ENCODE results near the gene SLC35F6. TPM values are rescaled to one million over a fixed set of nuclear protein-coding genes. Genes with fewer than 3 reads are reported as not detected.

SLC35F6 gene
- total and polyA plus RNA-seq, 9 of the 15 experiments (the other 6 are each of a cell fraction or from before 2014, with no cell fraction given): 11.9 to 47.3 (median 22.5) TPM

- ChIA-PET POLR2A (interaction anchor here (0.7 kb wide), 1 partner anchor 184 kb away, joined by 6 read pairs; no protein-coding TSS in a partner anchor), CTCF (ENCODE audit: low intra/inter-chr PET ratio) (no interaction called here)
- Histone ChIP-seq H3K27ac (ENCODE audit: extremely low read depth, low read depth, low read length) (peak overlapping the region; percentile 2; the same call in 2 of the 3 replicates), H3K9me1 (ENCODE audit: control insufficient read depth, insufficient read depth, low read length) (no peaks in the 10 kb centered on the region), H3K4me2 (ENCODE audit: insufficient read depth, low read length) (no peak overlapping the region), H3K27me3 (ENCODE audit: control insufficient read depth in 2 of 2, insufficient read depth in 2 of 2, low read length in 2 of 2) (no peaks in the 10 kb centered on the region), H4K20me1 (replicated peaks; ENCODE audit: control insufficient read depth, insufficient read depth, low read length) (no peaks in the 10 kb centered on the region), H3K4me3 (no peak overlapping the region), H3K9ac (ENCODE audit: insufficient read depth in 1 of 2, low read depth in 2 of 2, low read length in 2 of 2) (peak overlapping the region; percentile 0 to 75; a peak in 2 of 4 replicates), H3K4me1 (replicated peaks in 1 of 2; ENCODE audit: control insufficient read depth in 2 of 2, insufficient read depth in 2 of 2, low read length in 2 of 2) (peaks cover 8 to 32% of the 10 kb centered on the region in 2 experiments), H3K36me3 (ENCODE audit: control insufficient read depth, insufficient read depth, low read length) (no peaks in the 10 kb centered on the region; the same call in 1 of the 3 replicates), H3K79me2 (ENCODE audit: control insufficient read depth, insufficient read depth, low read length) (no peaks in the 10 kb centered on the region), H3K9me3 (replicated peaks; ENCODE audit: control insufficient read depth, insufficient read depth, low read depth, low read length) (no peaks in the 10 kb centered on the region), H2AFZ (ENCODE audit: low read depth, low read length) (peak overlapping the region; percentile 16)
- intact Hi-C loops (cut with micrococcal nuclease): no loop called here
- WGBS (ENCODE audit: insufficient coverage, low coverage, missing lambda C conversion rate): 54% methylated on average over 3 of the region's 5 CpGs
- in situ Hi-C loops (cut with MboI): no loop called here
- ATAC-seq (0 out of 3 replicates have a peak, but pooled peaks have one; percentile 2), FAIRE-seq (no peak), DNase-seq (ENCODE audit: extremely low read depth in 1 of 4, low spot score in 3 of 4) (no peak)
- BruUV-seq (replicated peaks): no TSS peak
- TF ChIP-seq KLF10 (CRISPR knock-in tag; IDR thresholded peaks at IDR 0.05): no peak
- no peak for TF ChIP-seq MAFF (IDR thresholded peaks at IDR 0.05; ENCODE audit: low read length)
- TF ChIP-seq SMARCC2 (IDR thresholded peaks at IDR 0.05; ENCODE audit: low read depth): no peak
- TF ChIP-seq RCOR1 (IDR thresholded peaks at IDR 0.05; ENCODE audit: borderline replicate concordance in 1 of 2, low read depth in 2 of 2, low read length in 2 of 2): no peak
- 0 out of 2 replicates have a peak, but pooled peaks have one; percentile 25 for TF ChIP-seq ZBTB33 (CRISPR knock-in tag; IDR thresholded peaks at IDR 0.05)
- TF ChIP-seq ELF4 (CRISPR knock-in tag; IDR thresholded peaks at IDR 0.05): no peak
- TF ChIP-seq TSHZ1 (CRISPR knock-in tag; IDR thresholded peaks at IDR 0.05): 0 out of 2 replicates have a peak, but pooled peaks have one; percentile 24
- no peak for TF ChIP-seq SMAD3 (CRISPR knock-in tag; conservative IDR thresholded peaks at IDR 0.05)
- no peak for TF ChIP-seq ZNF395 (CRISPR knock-in tag; IDR thresholded peaks at IDR 0.05)
- TF ChIP-seq, protein P1, sequence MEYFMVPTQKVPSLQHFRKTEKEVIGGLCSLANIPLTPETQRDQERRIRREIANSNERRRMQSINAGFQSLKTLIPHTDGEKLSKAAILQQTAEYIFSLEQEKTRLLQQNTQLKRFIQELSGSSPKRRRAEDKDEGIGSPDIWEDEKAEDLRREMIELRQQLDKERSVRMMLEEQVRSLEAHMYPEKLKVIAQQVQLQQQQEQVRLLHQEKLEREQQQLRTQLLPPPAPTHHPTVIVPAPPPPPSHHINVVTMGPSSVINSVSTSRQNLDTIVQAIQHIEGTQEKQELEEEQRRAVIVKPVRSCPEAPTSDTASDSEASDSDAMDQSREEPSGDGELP (CRISPR knock-in tag; IDR thresholded peaks at IDR 0.05; ENCODE audit: borderline replicate concordance): no peak
- no peak for TF ChIP-seq CC2D1A (IDR thresholded peaks at IDR 0.05)
- peak; percentile 58; the same call in 1 of the 2 replicates for TF ChIP-seq ZNF384 (IDR thresholded peaks at IDR 0.05; ENCODE audit: low read depth, low read length)
These were observed 7.7 kb upstream of the SLC35F6 start for GRCh38 chr2:26756337-26756736.

Data from K562 (cell line).